GM23338 (cell line): ENCODE results near the gene IFITM5.
"Not testable (repeated sequence)": the region's sequence is repeated elsewhere in the genome, so short reads cannot be mapped to it uniquely, and the experiment has no call there.

ENCODE experiments used
- CTCF ChIP-seq, 2 experiments: fragments of 200-600 bp in 1 of 2; sonication (generic) in 1 of 2; conservative IDR thresholded peaks; 2 replicates each; pipeline versions ENCODE4 v1.5.1 to v1.6.1; 2016 to 2017; ENCODE audit warnings: antibody characterized with exemption in 2 of 2, low read depth in 2 of 2, mild to moderate bottlenecking in 2 of 2, moderate library complexity in 1 of 2
- EZH2phosphoT487 ChIP-seq: fragments of 200-600 bp; sonication (generic); IDR thresholded peaks from one replicate; pipeline ENCODE4 v1.8.1; 2018; ENCODE audit warnings: antibody characterized with exemption; ENCODE audit not compliant: unreplicated experiment
- POLR2AphosphoS5 ChIP-seq: IDR thresholded peaks from 2 replicates; pipeline ENCODE4 v1.6.1; 2016; ENCODE audit warnings: antibody characterized with exemption, low read depth
- REST ChIP-seq: IDR thresholded peaks from one replicate; pipeline ENCODE4 v1.6.1; 2018; ENCODE audit warnings: antibody characterized with exemption; ENCODE audit not compliant: unreplicated experiment

GRCh38 chr11:286977-287820, 12.1 kb downstream of the IFITM5 start:
- not testable (repeated sequence) for TF ChIP-seq REST; CTCF (conservative IDR thresholded peaks at IDR 0.05; ENCODE audit: low read depth in 2 of 2); POLR2AphosphoS5; EZH2phosphoT487
